Measurements from ENCODE around the gene H6PD. TPM values are rescaled to one million over a fixed set of nuclear protein-coding genes. Genes with fewer than 3 reads are reported as not detected.

Gene H6PD
- total RNA-seq, 4 donors from 2014 or later, result 27.0 to 62.2 (median 44.0) TPM

- no peak for TF ChIP-seq EP300 (IDR thresholded peaks at IDR 0.05)
- TF ChIP-seq POLR2AphosphoS5 (IDR thresholded peaks at IDR 0.05), result no peak
- TF ChIP-seq POLR2A (IDR thresholded peaks at IDR 0.05), result no peak
- TF ChIP-seq CTCF (IDR thresholded peaks at IDR 0.05), result no peak
- Histone ChIP-seq H3K9me3 (no peaks in the 10 kb centered on the region), H3K27ac (peak overlapping the region; percentile 81 to 98 (median 96)), H3K4me1 (peaks cover 0 to 54% (median 32%) of the 10 kb centered on the region in 3 donors), H3K36me3 (no peaks in the 10 kb centered on the region), H3K27me3 (no peaks in the 10 kb centered on the region), H3K4me3 (peak overlapping the region; percentile 34 to 70)
- 79% methylated on average over 2 of the region's 3 CpGs; no CpG with 5 or more reads in 1 of the 2 donors for WGBS, 2 donors (ENCODE audit: low coverage in 1 of 2)
- ATAC-seq, result no peak
Measured at GRCh38 chr1:9233942-9234222, 692 bp upstream of the H6PD start.

GRCh38 chr1:9235096-9235459 lies 504 bp downstream of the H6PD start:
- Histone ChIP-seq H3K9me3 (no peaks in the 10 kb centered on the region), H3K36me3 (no peaks in the 10 kb centered on the region), H3K4me1 (peaks cover 0 to 66% (median 44%) of the 10 kb centered on the region in 3 donors), H3K27me3 (no peaks in the 10 kb centered on the region), H3K4me3 (peak overlapping the region; percentile 70 to 79), H3K27ac (peak overlapping the region; percentile 84 to 98 (median 96))
- WGBS, 2 donors (ENCODE audit: low coverage in 1 of 2), result 0% methylated on average over 4 of the region's 28 CpGs; no CpG with 5 or more reads in 1 of the 2 donors
- TF ChIP-seq EP300 (IDR thresholded peaks at IDR 0.05), result no peak
- TF ChIP-seq POLR2AphosphoS5 (IDR thresholded peaks at IDR 0.05), result no peak
- TF ChIP-seq CTCF (IDR thresholded peaks at IDR 0.05), result no peak
- no peak for TF ChIP-seq POLR2A (IDR thresholded peaks at IDR 0.05)
- peak; percentile 17 for ATAC-seq

GRCh38 chr1:9235560-9235959 lies 986 bp downstream of the H6PD start:
- Histone ChIP-seq H3K27me3 (no peaks in the 10 kb centered on the region), H3K27ac (peak overlapping the region; percentile 84 to 98 (median 96)), H3K4me3 (peak overlapping the region; percentile 70 to 79), H3K9me3 (no peaks in the 10 kb centered on the region), H3K36me3 (no peaks in the 10 kb centered on the region), H3K4me1 (peaks cover 0 to 71% (median 44%) of the 10 kb centered on the region in 3 donors)
- no peak for TF ChIP-seq CTCF (IDR thresholded peaks at IDR 0.05)
- no peak for TF ChIP-seq POLR2AphosphoS5 (IDR thresholded peaks at IDR 0.05)
- no peak for TF ChIP-seq EP300 (IDR thresholded peaks at IDR 0.05)
- TF ChIP-seq POLR2A (IDR thresholded peaks at IDR 0.05), result no peak
- WGBS, 2 donors (ENCODE audit: low coverage in 1 of 2), result 79 to 85% methylated on average over 7 to 9 of the region's 10 CpGs
- no peak for ATAC-seq

GRCh38 chr1:9238134-9238533 lies 3.6 kb downstream of the H6PD start:
- Histone ChIP-seq H3K36me3 (no peaks in the 10 kb centered on the region), H3K4me3 (no peak overlapping the region), H3K9me3 (no peaks in the 10 kb centered on the region), H3K27me3 (no peaks in the 10 kb centered on the region), H3K4me1 (peaks cover 2 to 92% (median 56%) of the 10 kb centered on the region in 3 donors), H3K27ac (peak overlapping the region in 3 of 4 donors; percentile 83 to 87 (median 84))
- no peak for ATAC-seq
- WGBS, 2 donors (ENCODE audit: low coverage in 1 of 2), result 63 to 70% methylated on average over 6 of the region's 6 CpGs
- no peak for TF ChIP-seq CTCF (IDR thresholded peaks at IDR 0.05)
- no peak for TF ChIP-seq POLR2A (IDR thresholded peaks at IDR 0.05)
- TF ChIP-seq POLR2AphosphoS5 (IDR thresholded peaks at IDR 0.05), result no peak
- no peak for TF ChIP-seq EP300 (IDR thresholded peaks at IDR 0.05)

GRCh38 chr1:9238550-9238949 lies 4.0 kb downstream of the H6PD start:
- WGBS, 2 donors (ENCODE audit: low coverage in 1 of 2), result 43% methylated on average over 4 of the region's 4 CpGs
- Histone ChIP-seq H3K27me3 (no peaks in the 10 kb centered on the region), H3K4me1 (peaks cover 2 to 92% (median 59%) of the 10 kb centered on the region in 3 donors), H3K36me3 (no peaks in the 10 kb centered on the region), H3K27ac (peak overlapping the region in 3 of 4 donors; percentile 83 to 87 (median 84)), H3K4me3 (no peak overlapping the region), H3K9me3 (no peaks in the 10 kb centered on the region)
- TF ChIP-seq CTCF (IDR thresholded peaks at IDR 0.05), result no peak
- peak; percentile 32 for TF ChIP-seq POLR2AphosphoS5 (IDR thresholded peaks at IDR 0.05)
- no peak for ATAC-seq

Measured in gastroesophageal sphincter (tissue), 4 donors.